ENCODE measurements around the gene CEMP1.

CEMP1 gene

GRCh38 chr16:2512735-2513404 is 18.3 kb downstream of the CEMP1 start:
- Histone ChIP-seq H3K4me3 (ENCODE audit: low read length) (peak overlapping the region; percentile 100), H3K4me2 (ENCODE audit: low read length) (peak overlapping the region; percentile 89), H3K27me3 (ENCODE audit: low read depth, low read length) (no peaks in the 10 kb centered on the region), H3K27ac (ENCODE audit: low read length) (peak overlapping the region; percentile 67), H3K9ac (ENCODE audit: low read length) (peak overlapping the region; percentile 97), H3K9me3 (ENCODE audit: insufficient read depth, low read length) (no peaks in the 10 kb centered on the region), H3K79me2 (ENCODE audit: low read length) (peaks cover 43% of the 10 kb centered on the region), H3K36me3 (replicated peaks; ENCODE audit: low read depth, low read length) (peaks cover 5% of the 10 kb centered on the region), H4K20me1 (ENCODE audit: insufficient read depth, low read length) (peaks cover 35% of the 10 kb centered on the region), H3K4me1 (ENCODE audit: low read length) (peaks cover 71% of the 10 kb centered on the region), H2AFZ (ENCODE audit: low read depth, low read length) (no peak overlapping the region)
- TF ChIP-seq CTCF (IDR thresholded peaks at IDR 0.05; ENCODE audit: low read depth, low read length): no peak
- TF ChIP-seq EZH2phosphoT487 (IDR thresholded peaks at IDR 0.05; ENCODE audit: low read depth): no peak

- Histone ChIP-seq H3K27me3 (ENCODE audit: low read depth, low read length) (no peaks in the 10 kb centered on the region), H3K4me1 (ENCODE audit: low read length) (peaks cover 78% of the 10 kb centered on the region), H3K36me3 (replicated peaks; ENCODE audit: low read depth, low read length) (peaks cover 5% of the 10 kb centered on the region), H3K27ac (ENCODE audit: low read length) (no peak overlapping the region), H4K20me1 (ENCODE audit: insufficient read depth, low read length) (peaks cover 28% of the 10 kb centered on the region), H3K9ac (ENCODE audit: low read length) (no peak overlapping the region), H2AFZ (ENCODE audit: low read depth, low read length) (no peak overlapping the region), H3K79me2 (ENCODE audit: low read length) (peaks cover 36% of the 10 kb centered on the region), H3K9me3 (ENCODE audit: insufficient read depth, low read length) (no peaks in the 10 kb centered on the region), H3K4me2 (ENCODE audit: low read length) (no peak overlapping the region), H3K4me3 (ENCODE audit: low read length) (no peak overlapping the region)
- TF ChIP-seq CTCF (IDR thresholded peaks at IDR 0.05; ENCODE audit: low read depth, low read length): no peak
- no peak for TF ChIP-seq EZH2phosphoT487 (IDR thresholded peaks at IDR 0.05; ENCODE audit: low read depth)
These were observed 19.0 kb downstream of the CEMP1 start for GRCh38 chr16:2511996-2512734.

GRCh38 chr16:2511128-2511800 is 19.9 kb downstream of the CEMP1 start:
- H3K4me2 ChIP-seq (ENCODE audit: low read length): peak overlapping the region; percentile 95
- H3K9me3 ChIP-seq (ENCODE audit: insufficient read depth, low read length): no peaks in the 10 kb centered on the region
- H3K9ac ChIP-seq (ENCODE audit: low read length): 0 out of 2 replicates have a peak overlapping the region, but pooled peaks have one; percentile 90
- peaks cover under 1% of the 10 kb centered on the region for H3K36me3 ChIP-seq (replicated peaks; ENCODE audit: low read depth, low read length)
- no peak overlapping the region for H2AFZ ChIP-seq (ENCODE audit: low read depth, low read length)
- H3K4me3 ChIP-seq (ENCODE audit: low read length): no peak overlapping the region
- no peak overlapping the region for H3K27ac ChIP-seq (ENCODE audit: low read length)
- peaks cover 19% of the 10 kb centered on the region for H4K20me1 ChIP-seq (ENCODE audit: insufficient read depth, low read length)
- H3K79me2 ChIP-seq (ENCODE audit: low read length): peaks cover 27% of the 10 kb centered on the region
- H3K27me3 ChIP-seq (ENCODE audit: low read depth, low read length): no peaks in the 10 kb centered on the region
- H3K4me1 ChIP-seq (ENCODE audit: low read length): peaks cover 78% of the 10 kb centered on the region
- TF ChIP-seq CTCF (IDR thresholded peaks at IDR 0.05; ENCODE audit: low read depth, low read length): no peak
- TF ChIP-seq EZH2phosphoT487 (IDR thresholded peaks at IDR 0.05; ENCODE audit: low read depth): no peak
